HepG2 (cell line): ENCODE measurements around the gene FBXO24. TPM values are rescaled to one million over a fixed set of nuclear protein-coding genes. Genes with fewer than 3 reads are reported as not detected.

Experiments used
- ARNTL ChIP-seq: sonication (generic); formaldehyde crosslinking; IDR thresholded peaks from 2 replicates; pipeline ENCODE4 v1.4.0; 2020; ENCODE audit warnings: mild to moderate bottlenecking, missing genetic modification reagents
- CEBPG ChIP-seq: IDR thresholded peaks from 2 replicates; pipeline ENCODE4 v1.6.1; 2016
- HNRNPUL1 ChIP-seq: fragments of 200-400 bp; formaldehyde crosslinking; IDR thresholded peaks from 2 replicates; pipeline ENCODE4 v1.6.1; 2017; ENCODE audit warnings: low read depth, mild to moderate bottlenecking, low read length, moderate library complexity
- KAT2B ChIP-seq: fragments of 150-350 bp; IDR thresholded peaks from 2 replicates; pipeline ENCODE4 v1.6.1; 2014; ENCODE audit warnings: low read depth, low read length, borderline replicate concordance
- NFATC3 ChIP-seq: sonication (generic); formaldehyde crosslinking; IDR thresholded peaks from 2 replicates; pipeline ENCODE4 v1.5.1; 2020; ENCODE audit warnings: mild to moderate bottlenecking, missing genetic modification reagents
- NRL ChIP-seq: sonication (generic); formaldehyde crosslinking; IDR thresholded peaks from 2 replicates; pipeline ENCODE4 v1.5.0; 2020; ENCODE audit warnings: missing genetic modification reagents, mild to moderate bottlenecking, moderate library complexity, borderline replicate concordance
- PRMT3 ChIP-seq: sonication (generic); formaldehyde crosslinking; IDR thresholded peaks from 2 replicates; pipeline ENCODE4 v1.8.1; 2022; ENCODE audit warnings: low read depth, mild to moderate bottlenecking, moderate library complexity, missing genetic modification reagents, borderline replicate concordance
- SKI ChIP-seq: fragments of 450-650 bp; IDR thresholded peaks from one replicate; pipeline ENCODE4 v1.6.1; 2018; ENCODE audit warnings: mild to moderate bottlenecking; ENCODE audit not compliant: partially characterized antibody
- SMAD3 ChIP-seq: sonication (generic); formaldehyde crosslinking; IDR thresholded peaks from 2 replicates; pipeline ENCODE4 v1.4.0; 2020; ENCODE audit warnings: missing genetic modification reagents
- TBX3 ChIP-seq: fragments of 450-650 bp; IDR thresholded peaks from 2 replicates; pipeline ENCODE4 v1.6.1; 2017; ENCODE audit warnings: antibody characterized with exemption, mild to moderate bottlenecking, inconsistent platforms, borderline replicate concordance
- TP53 ChIP-seq: sonication (generic); formaldehyde crosslinking; conservative IDR thresholded peaks from 2 replicates; pipeline ENCODE4 v1.4.0; 2020; ENCODE audit warnings: missing genetic modification reagents
- ZBTB21 ChIP-seq: sonication (generic); formaldehyde crosslinking; IDR thresholded peaks from 2 replicates; pipeline ENCODE4 v1.4.0; 2020; ENCODE audit warnings: missing genetic modification reagents
- ZC3H13 ChIP-seq: sonication (generic); formaldehyde crosslinking; IDR thresholded peaks from 2 replicates; pipeline ENCODE4 v1.8.1; 2023; ENCODE audit warnings: mild to moderate bottlenecking, missing genetic modification reagents, moderate library complexity
- ZFP37 ChIP-seq: sonication (generic); formaldehyde crosslinking; IDR thresholded peaks from 2 replicates; pipeline ENCODE4 v1.4.0; 2020; ENCODE audit warnings: missing genetic modification reagents, borderline replicate concordance
- ZFX ChIP-seq: sonication (generic); formaldehyde crosslinking; IDR thresholded peaks from 2 replicates; pipeline ENCODE4 v1.4.0; 2020; ENCODE audit warnings: mild to moderate bottlenecking, low read depth, missing genetic modification reagents, moderate library complexity
- ZFYVE20 ChIP-seq: sonication (generic); formaldehyde crosslinking; IDR thresholded peaks from 2 replicates; pipeline ENCODE4 v1.8.0; 2023; ENCODE audit warnings: low read depth, mild to moderate bottlenecking, moderate library complexity, missing genetic modification reagents, borderline replicate concordance
- ZNF260 ChIP-seq: sonication (generic); formaldehyde crosslinking; IDR thresholded peaks from 2 replicates; pipeline ENCODE4 v1.4.0; 2020; ENCODE audit warnings: missing genetic modification reagents, low read depth, mild to moderate bottlenecking, borderline replicate concordance
- ZNF460 ChIP-seq: sonication (generic); formaldehyde crosslinking; IDR thresholded peaks from 2 replicates; pipeline ENCODE4 v1.5.1; 2020; ENCODE audit warnings: missing genetic modification reagents, mild to moderate bottlenecking, borderline replicate concordance
- ZNF557 ChIP-seq: sonication (generic); formaldehyde crosslinking; IDR thresholded peaks from 2 replicates; pipeline ENCODE4 v1.4.0; 2020; ENCODE audit warnings: missing genetic modification reagents
- ZNF7 ChIP-seq: IDR thresholded peaks from 2 replicates; pipeline ENCODE4 v1.6.1; 2016; ENCODE audit warnings: missing biosample characterization, missing genetic modification reagents
- ZNF766 ChIP-seq: sonication (generic); formaldehyde crosslinking; IDR thresholded peaks from 2 replicates; pipeline ENCODE4 v1.5.0; 2020; ENCODE audit warnings: missing genetic modification reagents, borderline replicate concordance
- ZNF768 ChIP-seq: sonication (generic); formaldehyde crosslinking; IDR thresholded peaks from 2 replicates; pipeline ENCODE4 v1.4.0; 2020; ENCODE audit warnings: missing genetic modification reagents
- polyA plus RNA-seq, 8 experiments: library from polyadenylated mRNA; depleted of rRNA in 3 of 8; stranded (reverse) in 7 of 8; unstranded in 1 of 8; fragments of >200 nt; fragmentation: Illumina TruSeq in 4 of 8; extraction: Trizol in 4 of 8; gene quantifications; 2 replicates each; pipeline versions ENCODE4 v1.2.1 to v1.2.3, GENCODE V29; 2011 to 2016; ENCODE audit warnings: low read depth in 4 of 8, missing spikeins in 1 of 8, mixed read lengths in 1 of 8; ENCODE audit not compliant: insufficient read depth in 1 of 8
- total RNA-seq, 5 experiments: library from RNA; depleted of rRNA; stranded (reverse); fragments of >200 nt; fragmentation: Illumina TruSeq; extraction: Trizol; gene quantifications; 2 replicates each; pipeline ENCODE4 v1.2.3, GENCODE V29; 2016; ENCODE audit warnings: low read depth in 1 of 5
- TF ChIP-seq, protein P1 (sequence below): sonication (generic); formaldehyde crosslinking; IDR thresholded peaks from 2 replicates; pipeline ENCODE4 v1.8.0; 2022; ENCODE audit warnings: mild to moderate bottlenecking, missing genetic modification reagents
- TF ChIP-seq, protein P2 (sequence below): IDR thresholded peaks from 2 replicates; pipeline ENCODE4 v1.6.1; 2018; ENCODE audit warnings: missing genetic modification reagents
- TF ChIP-seq, protein P3 (sequence below): IDR thresholded peaks from 2 replicates; pipeline ENCODE4 v1.6.1; 2016; ENCODE audit warnings: mild to moderate bottlenecking
- TF ChIP-seq, protein P4 (sequence below): sonication (generic); formaldehyde crosslinking; IDR thresholded peaks from 2 replicates; pipeline ENCODE4 v1.8.0; 2022; ENCODE audit warnings: missing genetic modification reagents, mild to moderate bottlenecking, inconsistent platforms, borderline replicate concordance

FBXO24 gene
- total and polyA plus RNA-seq, 2 of the 13 experiments (the other 11 are each of a cell fraction or from before 2014, with no cell fraction given), result 0.20 to 0.55 TPM

DNA sequence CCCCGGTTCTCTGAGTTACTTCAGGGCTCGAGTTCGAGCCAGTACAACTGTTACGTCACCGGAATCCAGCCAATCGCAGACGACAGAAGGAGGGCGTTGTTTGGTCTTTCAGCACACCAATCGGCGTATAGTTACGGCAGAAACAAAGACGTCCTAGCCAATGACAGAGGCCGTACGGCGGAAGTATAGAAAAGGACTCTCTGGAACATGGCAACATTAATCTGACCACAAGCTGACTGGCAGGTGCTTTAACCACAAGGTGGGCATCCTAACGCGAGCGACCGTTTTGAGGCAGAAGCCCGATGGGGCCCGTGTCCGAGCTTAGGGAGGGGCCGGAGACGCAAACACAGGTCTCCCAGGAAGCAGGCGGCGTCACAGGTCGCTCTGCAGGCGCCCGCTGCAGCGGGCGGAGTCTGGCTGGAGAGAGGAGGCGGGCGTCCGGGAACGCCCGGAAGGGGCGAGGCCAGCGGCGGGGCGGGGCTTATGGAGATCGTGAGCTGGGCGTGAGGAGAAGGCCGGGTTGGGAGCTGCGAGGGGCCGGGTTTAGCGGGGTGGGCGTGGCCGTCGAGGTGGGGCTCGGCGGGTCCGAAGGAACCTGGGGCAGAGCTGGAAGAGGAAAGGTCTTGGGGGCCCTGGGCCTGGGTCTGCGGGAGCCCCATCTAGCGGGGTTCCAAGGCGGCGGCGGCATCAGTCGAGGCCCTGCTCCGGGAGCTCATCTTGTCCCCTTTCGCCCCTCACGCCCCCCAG, 26.0 kb downstream of the FBXO24 start, which contains the start of gene MOSPD3 (continued):
- TF ChIP-seq ZFP37 (CRISPR knock-in tag) (no peak), ARNTL (CRISPR knock-in tag) (no peak), NRL (CRISPR knock-in tag) (peak; percentile 52; the same call in 1 of the 2 replicates), SMAD3 (CRISPR knock-in tag) (no peak), SKI (peak; percentile 19), ZNF7 (CRISPR knock-in tag) (no peak), TBX3 (peak; percentile 45; the same call in 1 of the 2 replicates), NFATC3 (CRISPR knock-in tag) (0 out of 2 replicates have a peak, but pooled peaks have one; percentile 41), ZFYVE20 (no peak), ZNF768 (CRISPR knock-in tag) (peak; percentile 18; the same call in 1 of the 2 replicates), ZNF766 (CRISPR knock-in tag) (no peak), ZFX (peak; percentile 1; the same call in 1 of the 2 replicates), ZNF557 (CRISPR knock-in tag) (no peak), KAT2B (no peak), ZC3H13 (CRISPR knock-in tag) (no peak), ZNF460 (CRISPR knock-in tag) (no peak), PRMT3 (no peak), ZNF260 (CRISPR knock-in tag) (no peak), CEBPG (CRISPR knock-in tag) (peak; percentile 59), TP53 (CRISPR knock-in tag) (no peak), ZBTB21 (CRISPR knock-in tag) (peak; percentile 54; the same call in 1 of the 2 replicates), HNRNPUL1 (no peak)
- TF ChIP-seq, protein P1, sequence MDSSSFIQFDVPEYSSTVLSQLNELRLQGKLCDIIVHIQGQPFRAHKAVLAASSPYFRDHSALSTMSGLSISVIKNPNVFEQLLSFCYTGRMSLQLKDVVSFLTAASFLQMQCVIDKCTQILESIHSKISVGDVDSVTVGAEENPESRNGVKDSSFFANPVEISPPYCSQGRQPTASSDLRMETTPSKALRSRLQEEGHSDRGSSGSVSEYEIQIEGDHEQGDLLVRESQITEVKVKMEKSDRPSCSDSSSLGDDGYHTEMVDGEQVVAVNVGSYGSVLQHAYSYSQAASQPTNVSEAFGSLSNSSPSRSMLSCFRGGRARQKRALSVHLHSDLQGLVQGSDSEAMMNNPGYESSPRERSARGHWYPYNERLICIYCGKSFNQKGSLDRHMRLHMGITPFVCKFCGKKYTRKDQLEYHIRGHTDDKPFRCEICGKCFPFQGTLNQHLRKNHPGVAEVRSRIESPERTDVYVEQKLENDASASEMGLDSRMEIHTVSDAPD (CRISPR knock-in tag), result no peak
- TF ChIP-seq, protein P2, sequence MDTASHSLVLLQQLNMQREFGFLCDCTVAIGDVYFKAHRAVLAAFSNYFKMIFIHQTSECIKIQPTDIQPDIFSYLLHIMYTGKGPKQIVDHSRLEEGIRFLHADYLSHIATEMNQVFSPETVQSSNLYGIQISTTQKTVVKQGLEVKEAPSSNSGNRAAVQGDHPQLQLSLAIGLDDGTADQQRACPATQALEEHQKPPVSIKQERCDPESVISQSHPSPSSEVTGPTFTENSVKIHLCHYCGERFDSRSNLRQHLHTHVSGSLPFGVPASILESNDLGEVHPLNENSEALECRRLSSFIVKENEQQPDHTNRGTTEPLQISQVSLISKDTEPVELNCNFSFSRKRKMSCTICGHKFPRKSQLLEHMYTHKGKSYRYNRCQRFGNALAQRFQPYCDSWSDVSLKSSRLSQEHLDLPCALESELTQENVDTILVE (CRISPR knock-in tag), result no peak
- TF ChIP-seq, protein P3, sequence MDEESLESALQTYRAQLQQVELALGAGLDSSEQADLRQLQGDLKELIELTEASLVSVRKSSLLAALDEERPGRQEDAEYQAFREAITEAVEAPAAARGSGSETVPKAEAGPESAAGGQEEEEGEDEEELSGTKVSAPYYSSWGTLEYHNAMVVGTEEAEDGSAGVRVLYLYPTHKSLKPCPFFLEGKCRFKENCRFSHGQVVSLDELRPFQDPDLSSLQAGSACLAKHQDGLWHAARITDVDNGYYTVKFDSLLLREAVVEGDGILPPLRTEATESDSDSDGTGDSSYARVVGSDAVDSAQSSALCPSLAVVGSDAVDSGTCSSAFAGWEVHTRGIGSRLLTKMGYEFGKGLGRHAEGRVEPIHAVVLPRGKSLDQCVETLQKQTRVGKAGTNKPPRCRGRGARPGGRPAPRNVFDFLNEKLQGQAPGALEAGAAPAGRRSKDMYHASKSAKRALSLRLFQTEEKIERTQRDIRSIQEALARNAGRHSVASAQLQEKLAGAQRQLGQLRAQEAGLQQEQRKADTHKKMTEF, result 0 out of 2 replicates have a peak, but pooled peaks have one; percentile 62
- TF ChIP-seq, protein P4, sequence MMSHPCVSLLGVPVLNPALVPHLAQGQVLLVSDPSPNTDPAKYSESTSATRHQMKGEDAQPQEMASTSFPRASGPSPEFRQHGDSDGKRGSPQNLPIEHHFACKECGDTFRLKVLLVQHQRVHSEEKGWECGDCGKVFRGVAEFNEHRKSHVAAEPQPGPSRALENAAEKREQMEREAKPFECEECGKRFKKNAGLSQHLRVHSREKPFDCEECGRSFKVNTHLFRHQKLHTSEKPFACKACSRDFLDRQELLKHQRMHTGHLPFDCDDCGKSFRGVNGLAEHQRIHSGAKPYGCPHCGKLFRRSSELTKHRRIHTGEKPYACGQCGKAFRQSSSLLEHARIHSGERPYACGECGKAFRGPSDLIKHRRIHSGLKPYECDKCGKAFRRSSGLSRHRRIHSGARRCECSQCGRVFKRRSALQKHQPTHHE (CRISPR knock-in tag), result no peak
